ENCODE results near the gene PLEKHH3.
"Not testable (repeated sequence)": the region's sequence is repeated elsewhere in the genome, so short reads cannot be mapped to it uniquely, and the experiment has no call there.

PLEKHH3 gene

GRCh38 chr17:42623732-42624596 lies 52.8 kb downstream of the PLEKHH3 start:
- no peaks in the 10 kb centered on the region for H3K36me3 ChIP-seq (ENCODE audit: insufficient read depth, low read length)
- H3K4me1 ChIP-seq (ENCODE audit: insufficient read depth, low read length), result no peaks in the 10 kb centered on the region
- H3K4me3 ChIP-seq (ENCODE audit: low read length), result no peak overlapping the region
- H3K27me3 ChIP-seq (ENCODE audit: insufficient read depth, low read length), result no peaks in the 10 kb centered on the region
- no peaks in the 10 kb centered on the region for H3K9me3 ChIP-seq (ENCODE audit: low read length)
- no peak overlapping the region for H2AFZ ChIP-seq (ENCODE audit: low read depth, low read length)

GRCh38 chr17:42623271-42623670 lies 53.5 kb downstream of the PLEKHH3 start:
- H3K27me3 ChIP-seq (ENCODE audit: insufficient read depth, low read length), result no peaks in the 10 kb centered on the region
- H2AFZ ChIP-seq (ENCODE audit: low read depth, low read length), result no peak overlapping the region
- no peaks in the 10 kb centered on the region for H3K36me3 ChIP-seq (ENCODE audit: insufficient read depth, low read length)
- no peak overlapping the region for H3K4me3 ChIP-seq (ENCODE audit: low read length)
- H3K4me1 ChIP-seq (ENCODE audit: insufficient read depth, low read length), result no peaks in the 10 kb centered on the region
- H3K9me3 ChIP-seq (ENCODE audit: low read length), result no peaks in the 10 kb centered on the region

DNA sequence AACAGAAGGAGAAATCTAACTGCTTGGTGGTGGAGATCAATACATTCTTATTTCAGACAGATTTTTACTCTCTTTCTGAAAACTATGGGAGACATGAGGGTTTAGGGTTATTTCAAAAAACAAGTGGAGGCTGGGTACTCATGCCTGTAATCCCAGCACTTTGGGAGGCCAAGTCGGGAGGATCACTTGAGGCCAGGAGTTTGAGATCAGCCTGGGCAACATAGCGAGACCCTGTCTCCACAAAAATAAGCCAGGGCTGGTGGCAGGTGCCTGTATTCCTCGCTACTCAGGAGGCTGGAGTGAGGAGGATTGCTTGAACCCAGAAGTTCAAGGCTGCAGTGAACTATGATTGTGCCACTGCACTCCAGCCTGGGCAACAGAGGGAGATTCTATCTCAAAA lies 54.8 kb downstream of the PLEKHH3 start:
- H3K36me3 ChIP-seq (ENCODE audit: insufficient read depth, low read length); H2AFZ ChIP-seq (ENCODE audit: low read depth, low read length); H3K27me3 ChIP-seq (ENCODE audit: insufficient read depth, low read length); H3K4me1 ChIP-seq (ENCODE audit: insufficient read depth, low read length); H3K9me3 ChIP-seq (ENCODE audit: low read length); H3K4me3 ChIP-seq (ENCODE audit: low read length): not testable (repeated sequence)

GRCh38 chr17:42618442-42619150 lies 58.2 kb downstream of the PLEKHH3 start:
- H3K4me1 ChIP-seq (ENCODE audit: insufficient read depth, low read length), result no peaks in the 10 kb centered on the region
- H3K36me3 ChIP-seq (ENCODE audit: insufficient read depth, low read length), result peaks cover 23% of the 10 kb centered on the region
- H2AFZ ChIP-seq (ENCODE audit: low read depth, low read length), result no peak overlapping the region
- H3K4me3 ChIP-seq (ENCODE audit: low read length), result no peak overlapping the region
- H3K27me3 ChIP-seq (ENCODE audit: insufficient read depth, low read length), result no peaks in the 10 kb centered on the region
- H3K9me3 ChIP-seq (ENCODE audit: low read length), result no peaks in the 10 kb centered on the region

GRCh38 chr17:42617956-42618431 lies 58.8 kb downstream of the PLEKHH3 start:
- no peak overlapping the region for H2AFZ ChIP-seq (ENCODE audit: low read depth, low read length)
- no peaks in the 10 kb centered on the region for H3K9me3 ChIP-seq (ENCODE audit: low read length)
- peaks cover 29% of the 10 kb centered on the region for H3K36me3 ChIP-seq (ENCODE audit: insufficient read depth, low read length)
- no peaks in the 10 kb centered on the region for H3K27me3 ChIP-seq (ENCODE audit: insufficient read depth, low read length)
- no peak overlapping the region for H3K4me3 ChIP-seq (ENCODE audit: low read length)
- no peaks in the 10 kb centered on the region for H3K4me1 ChIP-seq (ENCODE audit: insufficient read depth, low read length)
